ENCODE measurements around the gene IL17RE.

IL17RE gene

DNA sequence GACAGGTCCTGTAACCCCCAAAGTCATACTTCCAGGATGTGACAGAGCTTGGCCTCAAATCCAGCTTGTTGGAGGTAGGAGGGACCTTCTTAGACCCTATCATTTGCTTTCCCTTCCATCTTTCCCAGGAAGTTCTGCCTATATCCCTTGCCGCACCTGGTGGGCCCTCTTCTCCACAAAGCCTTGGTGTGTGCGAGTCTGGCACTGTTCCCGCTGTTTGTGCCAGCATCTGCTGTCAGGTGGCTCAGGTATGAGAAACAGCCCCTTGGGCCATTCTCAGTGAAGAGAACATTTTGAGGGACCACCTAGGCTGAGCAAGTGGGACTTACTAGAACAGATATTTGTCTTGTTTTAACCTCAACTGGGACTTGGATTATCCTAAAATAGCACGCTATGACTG lies 1.3 kb downstream of the IL17RE start:
- DNase-seq, result no peak

DNA sequence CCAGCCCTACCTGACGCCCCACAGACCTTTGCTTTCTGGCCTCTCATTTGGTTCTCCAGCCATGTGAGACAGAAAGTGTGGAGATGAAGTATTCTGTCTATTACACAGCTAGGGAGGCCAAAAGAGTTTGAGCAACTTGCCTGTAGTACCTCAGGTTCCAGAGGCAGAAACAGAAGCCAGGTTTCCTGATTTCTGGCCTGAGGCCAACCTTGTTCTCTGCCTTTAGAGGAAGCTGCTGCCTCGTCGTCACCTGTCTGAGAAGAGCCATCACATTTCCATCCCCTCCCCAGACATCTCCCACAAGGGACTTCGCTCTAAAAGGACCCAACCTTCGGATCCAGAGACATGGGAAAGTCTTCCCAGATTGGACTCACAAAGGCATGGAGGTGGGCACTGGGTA lies 3.8 kb downstream of the IL17RE start:
- DNase-seq, result no peak

DNA sequence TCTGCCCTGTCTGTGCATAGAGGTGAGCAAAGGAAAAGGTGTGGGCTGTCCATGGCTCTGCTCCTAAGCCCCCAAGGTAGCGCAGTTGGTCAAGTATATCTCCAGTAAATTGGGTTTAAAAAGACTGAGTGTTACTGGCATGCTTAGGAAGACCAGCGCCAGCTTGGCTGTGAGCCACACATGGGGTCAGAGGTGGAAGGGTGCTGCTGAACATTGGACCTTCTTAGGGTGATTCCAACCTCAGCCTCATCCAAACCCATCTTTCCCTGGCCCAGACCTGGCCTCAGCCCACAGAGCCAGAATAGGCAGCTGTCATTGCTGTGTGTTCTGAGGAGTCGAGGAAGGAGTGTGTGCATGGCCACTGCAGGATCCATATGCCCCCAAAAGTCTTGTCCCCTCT lies 5.6 kb downstream of the IL17RE start:
- DNase-seq, result no peak

DNA sequence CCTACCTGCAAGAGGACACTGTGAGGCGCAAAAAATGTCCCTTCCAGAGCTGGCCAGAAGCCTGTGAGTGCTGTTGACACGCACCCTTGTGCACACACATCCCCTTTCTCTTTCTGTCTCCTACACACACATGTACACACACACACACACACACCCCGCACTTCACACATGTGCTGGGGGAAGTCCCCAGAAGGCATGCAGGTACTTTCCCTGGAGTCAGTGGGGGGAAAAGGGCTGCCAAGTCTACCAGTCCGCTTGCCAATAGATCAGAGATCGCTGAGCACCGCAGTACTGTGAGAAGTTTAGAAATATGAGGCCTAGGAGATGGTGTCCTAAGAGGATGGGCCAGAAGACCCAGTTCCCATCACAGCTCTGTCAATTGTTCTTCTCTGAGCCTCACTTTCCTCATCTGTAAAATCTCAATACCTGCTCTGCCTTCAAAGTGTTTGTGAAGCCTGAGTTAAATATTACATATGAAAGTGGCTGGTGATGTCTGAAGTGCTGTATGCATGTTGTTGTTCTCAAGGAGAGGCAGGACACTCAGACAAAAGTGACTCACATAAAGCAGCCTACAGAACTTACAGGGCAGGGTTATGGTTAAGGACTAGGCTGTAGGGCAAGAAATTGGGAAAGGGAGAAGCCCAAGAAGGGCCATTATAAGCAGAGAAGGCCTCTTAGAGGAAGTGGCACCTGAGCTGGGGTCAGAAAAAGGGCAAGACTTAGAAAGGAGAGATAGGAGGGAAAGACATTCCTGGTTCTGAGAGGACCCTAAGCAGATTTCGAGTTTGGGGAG lies 6.8 kb downstream of the IL17RE start:
- DNase-seq, result no peak

DNA sequence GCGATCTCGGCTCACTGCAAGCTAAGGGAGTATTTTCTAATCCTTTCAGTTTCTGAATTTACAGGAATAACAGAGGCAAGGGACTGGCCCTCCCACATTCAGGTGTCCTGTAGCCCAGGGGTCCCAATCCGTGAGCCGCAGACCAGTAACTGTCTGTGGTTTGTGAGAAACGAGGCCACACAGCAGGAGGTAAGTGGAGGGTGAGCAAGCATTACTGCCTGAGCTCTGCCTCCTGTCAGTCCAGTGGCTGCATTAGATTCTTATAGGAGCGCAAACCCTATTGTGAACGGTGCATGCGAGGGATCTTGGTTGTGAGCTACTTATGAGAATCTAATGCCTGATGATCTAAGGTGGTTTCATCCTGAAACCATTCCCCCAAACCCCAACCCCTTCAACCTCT lies 9.2 kb downstream of the IL17RE start:
- no peak for DNase-seq

DNA sequence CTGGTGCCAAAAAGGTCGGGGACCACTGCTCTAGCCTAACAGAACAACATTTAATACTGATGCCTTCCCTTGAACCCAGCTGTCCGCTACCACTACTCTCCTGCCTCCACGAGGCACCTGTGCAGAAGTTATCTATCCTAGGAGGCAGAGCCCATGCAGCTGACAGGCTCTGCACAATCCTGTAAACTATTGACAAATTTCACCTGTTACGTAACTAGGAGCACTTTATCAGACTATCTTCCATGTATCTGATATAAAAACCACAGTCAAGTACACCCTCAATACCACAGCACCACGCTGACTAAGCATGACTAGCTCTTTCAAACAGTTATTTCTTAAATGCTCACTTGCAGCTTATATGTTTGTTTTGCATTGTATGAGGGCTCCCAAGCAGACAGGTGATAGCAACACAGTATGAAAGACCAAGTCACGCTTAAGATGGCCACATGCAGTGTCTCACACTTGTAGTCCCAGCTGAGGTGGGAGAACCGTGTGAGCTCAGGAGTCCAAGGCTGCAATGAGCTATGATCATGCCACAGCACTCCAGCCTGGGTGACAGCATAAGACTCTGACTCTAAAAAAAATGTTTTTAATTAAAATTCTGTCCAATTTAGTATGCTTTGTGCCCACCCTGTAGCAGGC lies 9.8 kb downstream of the IL17RE start:
- no peak for DNase-seq

DNA sequence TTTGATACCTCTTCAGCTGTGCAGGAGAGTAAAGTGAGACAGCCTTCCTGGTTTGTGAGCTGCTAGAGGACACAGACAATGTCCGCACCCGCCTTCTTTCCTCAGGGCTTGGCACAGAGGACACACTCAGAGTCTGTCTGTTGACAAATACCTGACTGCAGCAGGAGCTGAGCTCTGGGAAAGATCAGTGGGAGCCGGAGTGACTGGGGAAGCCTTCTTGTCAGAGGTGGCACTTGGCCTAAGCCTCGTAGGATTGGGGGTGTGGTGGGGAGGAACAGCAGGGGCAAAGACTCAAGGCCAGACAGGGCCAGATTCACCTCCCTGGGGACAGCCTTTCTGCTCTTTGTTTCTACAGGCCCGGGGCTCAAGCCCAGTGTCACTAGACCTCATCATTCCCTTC lies 11.0 kb downstream of the IL17RE start:
- no peak for DNase-seq

DNA sequence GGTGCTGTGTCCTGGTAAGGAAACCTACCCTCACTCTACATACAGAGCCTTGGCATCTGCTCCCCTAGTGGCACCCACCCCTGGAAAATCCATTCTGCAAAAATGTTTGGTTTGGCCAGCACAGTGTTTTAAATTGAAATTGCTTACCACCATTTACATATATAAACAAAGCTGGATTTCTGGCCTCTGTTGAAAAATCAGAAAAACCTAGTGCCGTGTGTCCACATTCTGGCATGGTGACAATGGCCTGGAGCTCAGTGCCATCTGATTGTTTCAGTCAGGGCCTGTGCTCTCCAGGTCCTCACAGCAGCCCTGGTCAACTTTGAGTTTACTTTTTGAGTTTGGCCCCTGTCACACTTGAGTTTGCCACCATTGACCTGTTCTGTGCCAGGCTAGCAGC lies 11.4 kb downstream of the IL17RE start:
- DNase-seq, result no peak

DNA sequence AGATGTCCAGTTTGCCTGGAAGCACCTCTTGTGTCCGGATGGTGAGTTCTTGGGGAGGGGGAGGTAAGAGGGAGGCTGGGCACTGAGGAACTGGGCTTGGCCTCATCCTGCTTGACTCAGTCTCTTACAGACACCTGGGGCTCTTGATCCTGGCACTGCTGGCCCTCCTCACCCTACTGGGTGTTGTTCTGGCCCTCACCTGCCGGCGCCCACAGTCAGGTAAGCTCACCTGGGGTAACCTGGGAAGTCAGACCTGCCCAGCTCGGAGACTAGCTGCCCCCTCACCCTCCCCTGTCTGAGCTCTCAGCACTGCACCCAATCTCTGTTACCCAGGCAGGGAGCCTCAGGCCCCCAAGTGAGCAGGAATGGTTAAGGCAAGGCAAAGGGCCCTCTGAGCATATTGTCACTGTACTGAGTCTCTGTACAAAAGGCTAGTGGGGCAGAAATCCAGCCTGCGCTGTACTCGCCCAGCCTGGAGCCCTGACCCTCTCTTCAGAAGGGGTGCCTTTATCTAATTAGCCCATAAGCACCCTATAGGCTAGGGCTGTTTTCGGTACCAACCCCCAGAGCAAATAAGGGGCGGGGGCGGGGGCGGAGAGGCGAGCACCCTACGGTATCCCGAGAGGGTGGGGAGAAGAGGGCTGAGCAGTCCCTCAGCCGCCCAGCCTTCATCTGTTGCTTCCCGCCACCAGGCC lies 12.1 kb downstream of the IL17RE start:
- DNase-seq, result no peak

DNA sequence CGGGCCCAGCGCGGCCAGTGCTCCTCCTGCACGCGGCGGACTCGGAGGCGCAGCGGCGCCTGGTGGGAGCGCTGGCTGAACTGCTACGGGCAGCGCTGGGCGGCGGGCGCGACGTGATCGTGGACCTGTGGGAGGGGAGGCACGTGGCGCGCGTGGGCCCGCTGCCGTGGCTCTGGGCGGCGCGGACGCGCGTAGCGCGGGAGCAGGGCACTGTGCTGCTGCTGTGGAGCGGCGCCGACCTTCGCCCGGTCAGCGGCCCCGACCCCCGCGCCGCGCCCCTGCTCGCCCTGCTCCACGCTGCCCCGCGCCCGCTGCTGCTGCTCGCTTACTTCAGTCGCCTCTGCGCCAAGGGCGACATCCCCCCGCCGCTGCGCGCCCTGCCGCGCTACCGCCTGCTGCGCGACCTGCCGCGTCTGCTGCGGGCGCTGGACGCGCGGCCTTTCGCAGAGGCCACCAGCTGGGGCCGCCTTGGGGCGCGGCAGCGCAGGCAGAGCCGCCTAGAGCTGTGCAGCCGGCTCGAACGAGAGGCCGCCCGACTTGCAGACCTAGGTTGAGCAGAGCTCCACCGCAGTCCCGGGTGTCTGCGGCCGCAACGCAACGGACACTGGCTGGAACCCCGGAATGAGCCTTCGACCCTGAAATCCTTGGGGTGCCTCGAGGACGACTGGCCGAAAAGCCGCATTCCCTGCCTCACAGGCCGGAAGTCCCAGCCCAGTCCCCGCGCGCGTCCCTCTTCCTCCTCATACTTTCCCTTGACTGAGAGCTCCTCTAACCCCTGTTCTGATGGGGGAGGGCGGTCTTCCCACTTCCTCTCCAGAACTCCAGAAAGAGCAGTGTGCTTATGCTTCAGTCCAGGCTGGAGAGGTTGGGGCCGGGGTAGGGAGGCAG lies 12.8 kb downstream of the IL17RE start:
- peak; percentile 18 for DNase-seq

DNA sequence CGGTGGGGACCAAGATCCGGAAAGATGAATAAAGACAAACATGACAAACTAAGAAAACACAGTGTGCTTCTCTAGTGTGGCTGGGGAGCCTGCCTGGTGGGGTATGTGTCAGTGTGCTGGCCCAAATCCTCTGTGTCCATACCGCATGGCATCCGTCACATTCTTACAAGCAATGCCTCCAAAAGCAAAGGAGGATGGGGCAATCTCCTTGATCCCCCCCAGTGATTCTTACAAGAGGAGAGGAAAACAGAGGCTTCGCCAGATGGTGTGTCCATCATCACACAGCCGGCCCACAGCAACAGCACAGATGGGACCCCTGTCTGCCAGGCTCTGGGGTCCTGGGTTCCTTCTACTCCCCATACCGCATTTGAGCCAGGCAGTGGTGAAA lies 13.7 kb downstream of the IL17RE start:
- DNase-seq, result no peak

DNA sequence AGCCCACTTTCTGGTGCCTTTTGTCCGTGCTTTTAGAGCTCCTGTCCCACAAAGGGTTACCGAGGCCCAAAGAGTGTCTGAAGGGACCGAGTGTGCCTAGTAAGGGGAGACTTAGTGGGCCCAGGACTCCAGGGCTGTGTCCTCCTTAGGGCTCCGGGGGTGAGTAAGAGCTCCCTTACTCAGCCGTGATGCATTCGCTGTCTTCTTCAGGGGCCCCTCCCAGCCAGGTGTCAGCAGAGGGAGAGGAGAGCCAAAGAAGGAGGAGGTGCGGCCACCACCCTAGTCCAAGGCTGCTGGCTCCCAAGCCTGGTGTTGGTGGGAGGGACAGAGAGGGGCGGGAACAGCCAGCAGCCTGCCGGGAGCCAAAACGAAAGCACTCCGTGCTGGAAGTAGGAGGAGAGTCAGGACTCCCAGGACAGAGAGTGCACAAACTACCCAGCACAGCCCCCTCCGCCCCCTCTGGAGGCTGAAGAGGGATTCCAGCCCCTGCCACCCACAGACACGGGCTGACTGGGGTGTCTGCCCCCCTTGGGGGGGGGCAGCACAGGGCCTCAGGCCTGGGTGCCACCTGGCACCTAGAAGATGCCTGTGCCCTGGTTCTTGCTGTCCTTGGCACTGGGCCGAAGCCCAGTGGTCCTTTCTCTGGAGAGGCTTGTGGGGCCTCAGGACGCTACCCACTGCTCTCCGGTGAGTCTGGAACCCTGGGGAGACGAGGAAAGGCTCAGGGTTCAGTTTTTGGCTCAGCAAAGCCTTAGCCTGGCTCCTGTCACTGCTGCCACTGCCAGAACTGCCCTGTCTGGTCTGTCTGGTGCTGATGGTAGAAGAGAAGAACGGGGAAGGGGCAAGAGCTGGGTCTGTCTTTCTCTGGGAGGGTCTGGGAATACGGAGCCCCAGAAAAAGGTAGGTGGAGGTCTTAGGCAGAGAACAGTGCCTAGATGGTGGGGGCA lies 14.4 kb downstream of the IL17RE start, which contains the start of gene IL17RC:
Gene IL17RC (plus strand): TSS at position 365 of the 947 bp plus-strand sequence. CDS start 218 bp downstream, at position 583.
- DNase-seq, result no peak

DNA sequence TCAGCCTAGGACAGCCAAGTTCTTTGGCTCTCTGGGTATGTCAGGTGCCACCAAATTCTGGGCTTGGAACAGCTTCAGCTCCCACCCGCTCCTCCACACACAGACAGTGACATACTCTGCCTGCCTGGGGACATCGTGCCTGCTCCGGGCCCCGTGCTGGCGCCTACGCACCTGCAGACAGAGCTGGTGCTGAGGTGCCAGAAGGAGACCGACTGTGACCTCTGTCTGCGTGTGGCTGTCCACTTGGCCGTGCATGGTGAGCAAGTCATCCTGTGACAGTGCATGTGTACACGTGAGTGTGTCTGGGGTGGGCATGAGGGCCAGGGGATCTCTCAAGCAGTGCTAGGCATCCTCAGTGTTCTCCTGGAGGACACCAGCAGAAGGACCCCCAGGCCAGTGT lies 15.2 kb downstream of the IL17RE start:
- no peak for DNase-seq

DNA sequence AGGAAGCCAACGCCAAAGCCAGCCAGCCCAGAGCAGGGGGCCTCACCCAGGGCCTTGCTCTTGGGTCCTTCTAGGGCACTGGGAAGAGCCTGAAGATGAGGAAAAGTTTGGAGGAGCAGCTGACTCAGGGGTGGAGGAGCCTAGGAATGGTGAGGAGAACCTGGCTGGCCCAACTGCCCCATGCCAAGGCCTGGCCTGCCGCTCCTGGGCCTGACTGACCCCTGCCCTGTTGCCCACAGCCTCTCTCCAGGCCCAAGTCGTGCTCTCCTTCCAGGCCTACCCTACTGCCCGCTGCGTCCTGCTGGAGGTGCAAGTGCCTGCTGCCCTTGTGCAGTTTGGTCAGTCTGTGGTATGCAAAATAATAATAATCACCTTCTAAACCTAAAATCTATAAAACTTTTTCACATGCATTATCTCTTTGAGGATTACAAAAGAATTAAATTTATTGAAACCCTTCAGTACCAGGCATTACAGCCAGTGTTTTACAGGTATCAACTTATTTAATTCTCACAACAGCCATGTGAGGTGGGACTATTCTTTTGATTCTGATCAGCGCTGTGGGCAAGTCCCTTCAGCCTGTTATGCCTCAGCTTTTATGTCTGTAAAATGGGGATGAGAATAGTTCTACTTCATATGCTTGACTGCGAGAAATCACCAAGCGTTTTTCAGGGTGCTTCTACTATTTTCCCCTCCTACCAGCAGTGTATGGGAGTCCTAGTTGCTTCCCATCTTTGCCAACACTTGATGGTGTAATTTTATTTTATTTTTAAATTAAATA lies 15.8 kb downstream of the IL17RE start:
- DNase-seq, result no peak

DNA sequence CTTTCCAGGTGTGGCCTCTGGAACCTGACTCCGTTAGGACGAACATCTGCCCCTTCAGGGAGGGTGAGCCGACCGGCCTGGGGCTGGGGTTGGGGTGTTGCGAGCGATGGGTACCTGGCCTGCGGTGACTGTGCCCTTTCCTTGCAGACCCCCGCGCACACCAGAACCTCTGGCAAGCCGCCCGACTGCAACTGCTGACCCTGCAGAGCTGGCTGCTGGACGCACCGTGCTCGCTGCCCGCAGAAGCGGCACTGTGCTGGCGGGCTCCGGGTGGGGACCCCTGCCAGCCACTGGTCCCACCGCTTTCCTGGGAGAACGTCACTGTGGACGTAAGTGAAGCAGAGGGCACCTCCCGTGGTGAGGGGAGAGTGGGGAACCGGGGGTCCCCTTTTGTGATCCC lies 25.5 kb downstream of the IL17RE start:
- no peak for DNase-seq

DNA sequence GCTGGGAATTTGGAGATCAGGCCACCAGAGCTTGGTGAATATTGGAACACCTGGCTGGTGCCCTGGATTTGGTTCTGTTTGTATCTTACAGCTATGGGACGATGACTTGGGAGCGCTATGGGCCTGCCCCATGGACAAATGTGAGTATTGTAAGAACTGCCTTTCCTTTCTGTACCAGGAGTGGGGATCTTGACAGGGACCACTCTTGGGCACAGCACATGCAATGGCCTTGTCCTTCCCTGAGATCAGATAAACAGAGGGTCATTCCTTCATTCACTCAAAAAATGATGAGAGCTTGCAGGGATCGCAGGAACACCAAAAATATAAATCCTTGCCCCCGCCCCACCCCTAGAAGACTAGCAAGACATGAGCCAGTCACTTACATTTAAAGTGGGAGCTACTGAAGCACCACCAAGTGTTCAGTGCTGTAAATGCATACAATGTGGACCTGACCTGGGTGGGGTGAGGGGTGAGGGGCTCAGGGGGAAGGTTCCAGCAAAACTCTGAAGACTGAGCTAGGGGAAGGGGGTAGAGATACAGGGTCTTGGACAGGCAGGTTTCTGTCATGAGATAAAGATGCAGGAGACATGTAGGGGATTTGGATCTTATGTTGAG lies 28.3 kb downstream of the IL17RE start:
- no peak for DNase-seq

DNA sequence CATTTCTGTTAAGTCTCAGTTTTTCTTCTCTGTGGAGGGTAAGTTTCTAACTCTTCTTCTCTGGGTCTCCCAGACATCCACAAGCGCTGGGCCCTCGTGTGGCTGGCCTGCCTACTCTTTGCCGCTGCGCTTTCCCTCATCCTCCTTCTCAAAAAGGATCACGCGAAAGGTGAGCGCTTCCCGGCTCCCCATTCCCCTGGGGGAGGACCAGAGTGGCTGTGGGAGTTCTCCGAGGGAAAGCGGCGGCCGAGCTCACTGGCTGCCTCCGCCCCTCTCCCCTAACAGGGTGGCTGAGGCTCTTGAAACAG lies 29.8 kb downstream of the IL17RE start:
- DNase-seq, result no peak

DNA sequence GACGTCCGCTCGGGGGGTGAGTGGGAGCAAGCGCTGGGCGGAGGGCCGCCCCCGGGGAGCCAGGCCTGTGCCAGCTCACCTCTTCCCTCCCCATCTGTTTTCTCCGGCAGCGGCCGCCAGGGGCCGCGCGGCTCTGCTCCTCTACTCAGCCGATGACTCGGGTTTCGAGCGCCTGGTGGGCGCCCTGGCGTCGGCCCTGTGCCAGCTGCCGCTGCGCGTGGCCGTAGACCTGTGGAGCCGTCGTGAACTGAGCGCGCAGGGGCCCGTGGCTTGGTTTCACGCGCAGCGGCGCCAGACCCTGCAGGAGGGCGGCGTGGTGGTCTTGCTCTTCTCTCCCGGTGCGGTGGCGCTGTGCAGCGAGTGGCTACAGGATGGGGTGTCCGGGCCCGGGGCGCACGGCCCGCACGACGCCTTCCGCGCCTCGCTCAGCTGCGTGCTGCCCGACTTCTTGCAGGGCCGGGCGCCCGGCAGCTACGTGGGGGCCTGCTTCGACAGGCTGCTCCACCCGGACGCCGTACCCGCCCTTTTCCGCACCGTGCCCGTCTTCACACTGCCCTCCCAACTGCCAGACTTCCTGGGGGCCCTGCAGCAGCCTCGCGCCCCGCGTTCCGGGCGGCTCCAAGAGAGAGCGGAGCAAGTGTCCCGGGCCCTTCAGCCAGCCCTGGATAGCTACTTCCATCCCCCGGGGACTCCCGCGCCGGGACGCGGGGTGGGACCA lies 30.4 kb downstream of the IL17RE start:
- DNase-seq, result peak; percentile 77

DNA sequence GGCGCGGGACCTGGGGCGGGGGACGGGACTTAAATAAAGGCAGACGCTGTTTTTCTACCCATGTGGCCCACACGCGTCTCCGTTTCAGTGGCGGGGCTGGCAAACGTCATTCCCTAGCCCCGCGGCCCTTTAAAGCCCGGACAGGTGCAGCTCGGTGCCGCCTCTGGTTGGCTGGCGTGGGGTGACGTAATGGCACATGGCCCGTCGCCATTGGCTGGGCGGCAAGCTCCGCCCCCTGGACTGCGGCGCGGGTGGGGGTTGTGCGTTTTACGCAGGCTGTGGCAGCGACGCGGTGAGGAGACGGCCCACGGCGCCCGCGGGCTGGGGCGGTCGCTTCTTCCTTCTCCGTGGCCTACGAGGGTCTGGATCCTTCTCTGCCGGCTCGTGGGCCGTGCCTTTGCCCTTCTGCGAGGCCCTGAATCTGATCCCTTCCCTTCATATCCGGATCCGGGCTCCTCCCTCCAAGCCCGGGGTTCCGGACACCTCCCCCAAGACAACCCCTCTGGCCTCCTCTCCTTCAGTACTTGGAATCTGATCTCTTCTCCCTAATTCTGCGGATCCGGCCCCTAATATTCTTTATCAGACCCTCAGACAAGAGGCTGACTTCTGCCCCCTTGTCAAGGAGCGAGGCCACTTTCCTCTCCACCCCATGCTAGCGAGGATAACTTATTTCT lies 31.1 kb downstream of the IL17RE start, which contains the start of gene CRELD1:
Gene CRELD1 (plus strand): TSS at position 274 of the 674 bp plus-strand sequence. CDS start 605 bp downstream, outside the sequence.
- DNase-seq, result peak; percentile 93

Measured in activated gamma-delta T cell (primary cell).